ENCODE measurements around the gene RPL23. TPM values are rescaled to one million over a fixed set of nuclear protein-coding genes. Genes with fewer than 3 reads are reported as not detected.

Gene RPL23
- total RNA-seq = 1,266 and 1,824 TPM in 2 replicates

DNA sequence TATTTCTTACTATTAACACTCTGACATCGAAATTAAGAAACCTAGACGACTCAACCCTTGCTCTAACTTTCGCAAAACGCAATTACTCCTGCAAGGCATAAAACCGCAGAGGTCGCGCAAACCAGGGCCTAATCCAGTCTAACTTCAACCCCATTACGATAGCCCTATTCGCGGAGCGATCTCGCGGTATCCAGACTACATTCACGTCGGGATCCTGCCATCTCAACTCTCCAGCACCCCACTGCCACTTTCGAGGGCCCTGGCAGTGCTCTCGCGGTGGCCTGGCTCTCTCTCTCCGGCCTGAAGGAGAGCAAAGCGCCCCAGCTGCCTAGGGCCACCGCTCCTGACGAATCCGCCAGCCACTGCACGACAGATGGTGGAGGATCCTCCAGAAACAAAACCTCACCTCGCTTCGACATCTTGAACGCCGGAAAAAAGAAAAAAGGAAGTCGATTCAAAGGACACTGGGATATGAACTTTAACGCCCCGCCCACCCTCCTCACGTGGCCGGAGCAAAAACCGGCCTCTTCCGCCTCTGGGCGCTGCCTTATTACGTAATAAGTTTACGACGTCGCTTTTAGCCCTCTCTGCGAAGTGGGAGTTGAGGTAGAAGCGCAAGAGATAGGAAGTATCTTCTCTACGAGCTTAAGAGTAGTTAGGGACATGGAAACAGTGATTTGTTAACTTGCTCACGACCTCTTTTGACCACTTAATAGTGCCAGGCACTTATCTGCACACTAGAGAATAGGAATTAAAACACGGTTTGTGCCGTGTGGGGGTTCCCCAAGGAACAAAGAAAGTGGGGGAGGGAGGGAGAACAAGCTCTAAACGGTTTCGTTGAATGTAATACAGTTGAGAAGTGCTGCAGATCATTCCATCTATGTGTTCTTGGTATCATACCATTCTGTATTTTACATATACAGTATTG is at the start of gene RPL23:
RPL23 (minus strand) TSS at position 430 of the 928 bp plus-strand sequence; CDS start at position 419, 11 bp downstream.

DNA sequence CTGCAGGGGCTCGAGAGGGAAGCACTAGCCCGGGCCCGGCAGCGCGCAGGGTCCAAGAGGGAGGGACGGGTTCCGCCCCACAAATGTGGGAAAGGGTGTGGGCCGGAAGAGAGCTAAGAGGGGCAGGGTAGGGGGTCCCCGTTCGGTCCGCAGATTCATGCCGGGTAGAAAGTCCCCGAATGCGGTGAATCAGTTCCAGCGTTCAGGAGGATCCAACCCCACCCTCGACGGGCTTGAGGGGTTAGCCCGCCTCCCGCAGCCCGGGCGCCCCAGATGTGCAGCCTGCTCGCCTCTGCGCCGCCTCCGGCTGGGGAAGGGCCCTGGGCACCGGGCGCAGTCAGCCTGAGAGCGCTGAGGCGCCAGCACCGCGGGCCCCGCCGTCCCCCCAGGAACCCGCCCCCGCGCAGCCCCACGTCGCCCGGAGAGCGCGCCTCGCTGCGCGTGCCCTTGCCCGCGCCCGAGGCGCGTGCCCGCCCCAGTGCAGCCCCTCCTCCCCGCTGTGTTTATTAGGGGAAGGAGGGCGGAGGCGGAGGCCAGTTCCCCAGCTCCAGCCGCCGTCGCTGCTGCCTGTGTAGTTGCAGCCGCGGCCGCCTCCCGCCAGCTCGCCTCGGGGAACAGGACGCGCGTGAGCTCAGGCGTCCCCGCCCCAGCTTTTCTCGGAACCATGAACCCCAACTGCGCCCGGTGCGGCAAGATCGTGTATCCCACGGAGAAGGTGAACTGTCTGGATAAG is 16.2 kb upstream of the RPL23 start, which contains the start of gene LASP1:
LASP1 (plus strand) TSS at position 533 of the 733 bp plus-strand sequence; CDS start at position 665, 132 bp downstream.

DNA sequence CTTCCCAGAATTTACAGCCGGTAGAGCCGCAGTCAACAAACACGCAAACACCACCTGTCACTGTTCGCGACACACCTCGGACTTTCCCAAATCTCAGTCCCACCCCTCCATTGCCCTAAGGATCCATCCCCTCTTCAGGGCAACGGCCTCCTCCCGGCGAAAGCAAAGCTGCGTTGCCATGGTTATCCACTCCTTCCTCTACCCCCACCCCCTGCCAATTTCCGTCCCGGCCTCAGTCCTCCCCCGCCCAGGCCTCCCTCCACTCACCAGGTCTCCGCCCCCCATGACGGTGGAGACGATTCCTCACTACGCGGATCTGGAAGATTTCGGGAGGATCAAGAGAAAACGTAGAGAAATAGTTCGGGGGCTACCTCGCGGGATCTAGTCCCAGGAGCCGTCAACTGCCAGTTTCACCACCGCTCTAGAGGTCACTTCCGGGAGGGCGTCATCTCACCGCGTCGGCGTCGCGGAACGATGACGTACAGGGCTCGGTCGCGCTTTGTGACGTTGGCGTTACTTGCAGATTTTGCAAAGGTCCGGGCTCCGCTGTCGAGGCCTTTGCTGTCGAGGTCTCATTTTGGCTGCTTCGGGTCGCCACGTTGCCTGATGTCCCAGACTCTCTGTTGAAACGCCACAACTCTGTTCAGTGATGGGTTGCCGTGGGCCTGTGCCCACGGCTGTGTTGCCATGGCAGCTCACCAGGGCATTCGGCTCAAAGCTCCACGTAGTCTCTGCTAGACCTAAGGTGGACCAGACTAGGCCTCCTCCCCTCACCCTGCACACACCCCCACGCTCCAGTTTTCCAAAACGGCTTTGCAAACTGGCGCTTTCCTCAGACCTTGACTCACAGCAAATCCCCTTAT is 28.4 kb downstream of the RPL23 start, which contains the start of gene CWC25:
CWC25 (minus strand) TSS at position 423 of the 863 bp plus-strand sequence; CDS start at position 285, 138 bp downstream.

GRCh38 chr17:38799501-38800236 is 53.9 kb downstream of the RPL23 start, which contains the start of gene PIP4K2B:
TSS of gene PIP4K2B (minus strand) at chr17:38799556. CDS start at chr17:38799424, 132 bp downstream.

Other genes starting within 250 kb of the RPL23 start
- gene SRCIN1, start 247.8 kb downstream of the RPL23 start, total RNA-seq = under 0.01 and 0.12 TPM in 2 replicates
- 0.55 and 0.87 TPM in 2 replicates for gene EPOP, start 178.8 kb downstream of the RPL23 start, total RNA-seq
- gene MLLT6, start 148.4 kb downstream of the RPL23 start, total RNA-seq = 19.7 and 20.7 TPM in 2 replicates
- 2.7 and 4.0 TPM in 2 replicates for gene CISD3, start 123.4 kb downstream of the RPL23 start, total RNA-seq
- gene PCGF2, start 105.4 kb downstream of the RPL23 start, total RNA-seq = 2.2 and 4.0 TPM in 2 replicates
- gene PSMB3, start 101.0 kb downstream of the RPL23 start, total RNA-seq = 315 and 392 TPM in 2 replicates
- gene PIP4K2B, start 54.2 kb downstream of the RPL23 start, total RNA-seq = 61.8 and 74.5 TPM in 2 replicates
- 10.9 and 12.6 TPM in 2 replicates for gene CWC25, start 28.4 kb downstream of the RPL23 start, total RNA-seq
- 88.9 and 104 TPM in 2 replicates for gene LASP1, start 16.3 kb upstream of the RPL23 start, total RNA-seq
- gene FBXO47, start 113.7 kb upstream of the RPL23 start, total RNA-seq = 0.11 TPM in 1 of 2 replicates, not detected in the other